GM19043 (cell line): ENCODE data around the gene HAND1.

Experiments
- ATAC-seq: cut with Tn5 transposase; IDR thresholded peaks from one replicate; pipeline ENCODE4 v1.9.1; 2021; ENCODE audit warnings: low read depth; ENCODE audit not compliant: unreplicated experiment

The HAND1 gene

DNA sequence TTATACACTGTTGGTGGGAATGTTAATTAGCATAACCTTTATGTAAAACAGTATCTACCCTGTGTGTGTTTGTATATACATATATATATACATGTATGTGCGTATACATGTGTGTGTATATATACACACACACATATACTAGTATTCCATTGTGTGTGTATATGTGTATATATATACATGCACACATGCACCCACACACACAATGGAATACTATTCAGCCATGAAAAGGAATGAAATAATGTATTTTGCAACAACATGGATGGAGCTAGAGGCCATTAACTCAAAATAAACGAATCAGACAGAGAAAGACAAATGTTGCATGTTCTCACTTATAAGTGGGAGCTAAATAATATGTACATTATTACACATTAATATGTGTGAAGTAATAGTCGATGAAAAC lies 49.8 kb downstream of the HAND1 start:
- no peak for ATAC-seq
